ENCODE results near the gene CTNNA3. TPM values are rescaled to one million over a fixed set of nuclear protein-coding genes. Genes with fewer than 3 reads are reported as not detected.

The CTNNA3 gene
- total RNA-seq, 1 donor from 2014 or later: 159 TPM

GRCh38 chr10:66803174-66803573 lies 892.8 kb downstream of the CTNNA3 start:
- Histone ChIP-seq H3K27me3 (ENCODE audit: low read depth) (no peaks in the 10 kb centered on the region), H3K4me1 (no peaks in the 10 kb centered on the region), H3K36me3 (no peaks in the 10 kb centered on the region), H3K4me3 (no peak overlapping the region), H3K27ac (replicated peaks) (no peak overlapping the region), H3K9me3 (replicated peaks) (no peaks in the 10 kb centered on the region)
- no peak for TF ChIP-seq CTCF (IDR thresholded peaks at IDR 0.05; ENCODE audit: borderline replicate concordance)
- intact Hi-C loops (cut with micrococcal nuclease): no loop called here
- no peak for DNase-seq

- Histone ChIP-seq H3K4me1 (no peaks in the 10 kb centered on the region), H3K4me3 (peak overlapping the region; percentile 34), H3K27ac (replicated peaks) (no peak overlapping the region), H3K27me3 (ENCODE audit: low read depth) (no peaks in the 10 kb centered on the region), H3K36me3 (no peaks in the 10 kb centered on the region), H3K9me3 (replicated peaks) (no peaks in the 10 kb centered on the region)
- no peak for TF ChIP-seq CTCF (IDR thresholded peaks at IDR 0.05; ENCODE audit: borderline replicate concordance)
- DNase-seq: no peak
- intact Hi-C loops (cut with micrococcal nuclease): no loop called here
Measured at GRCh38 chr10:66799474-66799873, 896.5 kb downstream of the CTNNA3 start.

GRCh38 chr10:66795866-66796265 lies 900.1 kb downstream of the CTNNA3 start:
- H3K36me3 ChIP-seq: no peaks in the 10 kb centered on the region
- no peak overlapping the region for H3K4me3 ChIP-seq
- no peak for TF ChIP-seq CTCF (IDR thresholded peaks at IDR 0.05; ENCODE audit: borderline replicate concordance)
- H3K27me3 ChIP-seq (ENCODE audit: low read depth): no peaks in the 10 kb centered on the region
- H3K4me1 ChIP-seq: peaks cover 6% of the 10 kb centered on the region
- intact Hi-C loops (cut with micrococcal nuclease): no loop called here
- DNase-seq: no peak
- H3K27ac ChIP-seq (replicated peaks): no peak overlapping the region
- no peaks in the 10 kb centered on the region for H3K9me3 ChIP-seq (replicated peaks)

- TF ChIP-seq CTCF (IDR thresholded peaks at IDR 0.05; ENCODE audit: borderline replicate concordance): no peak
- no peak for DNase-seq
- Histone ChIP-seq H3K4me1 (peaks cover 6% of the 10 kb centered on the region), H3K9me3 (replicated peaks) (no peaks in the 10 kb centered on the region), H3K36me3 (no peaks in the 10 kb centered on the region), H3K27me3 (ENCODE audit: low read depth) (no peaks in the 10 kb centered on the region), H3K4me3 (no peak overlapping the region), H3K27ac (replicated peaks) (no peak overlapping the region)
- intact Hi-C loops (cut with micrococcal nuclease): no loop called here
Measured at GRCh38 chr10:66792441-66792840, 903.6 kb downstream of the CTNNA3 start.

GRCh38 chr10:66788178-66788987 lies 907.6 kb downstream of the CTNNA3 start:
- intact Hi-C loops (cut with micrococcal nuclease): no loop called here
- Histone ChIP-seq H3K4me3 (no peak overlapping the region), H3K4me1 (peaks cover 6% of the 10 kb centered on the region), H3K27ac (replicated peaks) (no peak overlapping the region), H3K36me3 (no peaks in the 10 kb centered on the region), H3K27me3 (ENCODE audit: low read depth) (no peaks in the 10 kb centered on the region), H3K9me3 (replicated peaks) (no peaks in the 10 kb centered on the region)
- no peak for TF ChIP-seq CTCF (IDR thresholded peaks at IDR 0.05; ENCODE audit: borderline replicate concordance)
- DNase-seq: no peak
